Inflammatory macrophage (primary cell): ENCODE measurements around the gene STX3.
"Not testable (repeated sequence)": the region's sequence is repeated elsewhere in the genome, so short reads cannot be mapped to it uniquely, and the experiment has no call there.

ENCODE experiments used
- DNase-seq, 2 donors: peaks; one replicate each; pipeline ENCODE4 v3.0.0-alpha.2; 2020 to 2022

Gene STX3

DNA sequence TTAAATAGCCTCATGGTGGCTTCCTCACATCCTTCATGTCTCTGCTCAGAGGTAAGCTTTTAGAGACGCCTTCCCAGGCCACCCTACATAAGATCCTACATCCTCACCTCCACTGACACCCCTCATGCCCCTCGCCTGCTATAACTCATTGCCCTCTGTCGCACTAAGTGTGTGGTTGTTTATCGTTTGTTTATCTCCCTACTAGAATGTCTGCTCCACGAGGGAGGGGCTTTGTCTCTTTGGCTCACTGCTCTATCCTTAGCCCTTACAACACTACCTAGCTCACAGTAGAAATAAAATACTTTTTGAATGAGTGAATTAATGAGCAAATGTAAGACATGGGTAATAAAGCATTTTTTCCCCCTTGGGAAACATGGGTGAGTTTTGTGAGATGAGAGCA lies 91.4 kb downstream of the STX3 start:
- no peak for DNase-seq

DNA sequence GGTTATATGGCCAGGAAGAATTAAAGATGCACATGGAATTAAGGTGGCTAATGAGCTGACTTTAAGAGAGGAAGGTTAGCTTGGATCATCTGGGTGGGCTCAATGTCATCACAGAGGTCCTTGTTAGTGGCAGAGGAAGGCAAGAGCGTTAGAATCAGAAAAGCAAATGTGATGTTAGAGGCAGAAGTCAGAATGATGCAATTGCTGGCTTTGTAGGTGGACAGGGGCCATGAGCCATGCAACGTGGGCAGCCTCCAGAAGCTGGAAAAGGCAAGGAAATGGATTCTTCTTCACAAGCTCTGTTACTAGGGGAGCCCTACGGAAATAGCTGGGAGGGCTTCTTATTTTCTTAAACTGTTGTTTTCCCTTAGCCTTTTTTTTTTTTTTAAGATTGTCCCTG lies 92.5 kb downstream of the STX3 start:
- peak; percentile 26 to 57 for DNase-seq

DNA sequence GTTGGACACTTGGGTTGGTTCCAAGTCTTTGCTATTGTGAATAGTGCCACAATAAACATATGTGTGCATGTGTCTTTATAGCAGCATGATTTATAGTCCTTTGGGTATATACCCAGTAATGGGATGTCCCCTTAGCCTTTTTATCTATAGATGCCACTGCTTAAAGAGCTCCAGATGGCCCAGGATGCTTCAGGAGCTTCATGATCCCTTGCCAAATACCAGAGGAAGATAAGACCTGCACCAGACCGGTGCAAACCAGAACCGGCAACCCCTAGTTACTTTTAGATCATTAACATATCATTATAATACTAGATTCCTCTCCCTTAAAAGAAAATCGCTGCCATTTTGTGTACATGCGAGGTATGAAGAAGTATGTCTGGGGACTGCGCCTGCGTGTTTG lies 93.3 kb downstream of the STX3 start:
- not testable (repeated sequence) for DNase-seq

DNA sequence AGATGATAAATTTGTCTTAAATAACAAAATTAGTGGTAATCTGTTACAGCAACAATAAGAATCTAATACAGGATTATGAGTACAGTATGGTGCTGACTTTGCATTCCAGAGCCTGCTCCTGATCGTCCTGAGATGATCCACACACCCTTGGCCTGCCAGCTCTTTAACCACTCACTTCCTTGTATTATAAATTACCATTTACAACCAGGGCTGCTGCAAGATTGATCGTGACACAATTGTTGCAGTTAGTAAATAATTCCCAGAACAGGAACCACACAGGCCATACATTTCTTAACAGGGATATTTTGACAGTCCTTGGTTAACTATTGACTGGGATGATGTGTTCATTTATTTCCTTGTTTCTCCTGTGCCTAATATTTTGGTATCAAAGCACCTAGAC lies 94.0 kb downstream of the STX3 start:
- DNase-seq: peak; percentile 81 to 91

DNA sequence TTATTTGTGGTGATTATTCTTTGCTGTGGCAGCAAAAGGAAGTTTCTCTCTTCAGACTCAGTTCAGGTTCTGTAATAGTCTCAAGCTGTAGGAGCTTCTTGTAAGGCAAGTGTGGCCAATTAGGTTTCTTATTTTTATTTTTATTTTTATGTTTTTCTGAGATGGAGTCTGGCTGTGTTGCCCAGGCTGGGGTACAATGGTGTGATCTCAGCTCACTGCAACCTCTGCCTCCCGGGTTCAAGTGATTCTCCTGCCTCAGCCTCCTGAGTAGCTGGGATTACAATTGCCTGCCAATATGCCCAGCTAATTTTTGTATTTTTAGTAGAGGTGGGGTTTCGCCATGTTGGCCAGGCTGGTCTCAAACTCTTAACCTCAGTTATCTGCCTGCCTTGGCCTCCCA lies 94.4 kb downstream of the STX3 start:
- not testable (repeated sequence) for DNase-seq

DNA sequence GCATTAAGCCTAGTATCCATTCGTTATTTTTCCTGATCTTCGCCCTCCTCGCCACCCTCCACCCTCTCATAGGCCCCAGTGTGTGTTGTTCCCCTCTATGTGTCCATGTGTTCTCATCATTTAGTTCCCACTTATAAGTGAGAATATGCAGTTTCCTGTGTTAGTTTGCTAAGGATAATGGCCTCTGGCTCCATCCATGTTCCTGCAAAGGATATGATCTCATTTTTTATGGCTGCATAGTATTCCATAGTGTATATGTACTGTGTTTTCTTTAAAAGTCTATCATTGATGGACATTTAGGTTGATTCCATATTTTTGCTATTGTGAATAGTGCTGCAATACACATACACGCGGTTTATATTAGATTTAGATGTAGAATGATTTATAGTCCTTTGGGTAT lies 96.2 kb downstream of the STX3 start:
- not testable (repeated sequence) for DNase-seq

DNA sequence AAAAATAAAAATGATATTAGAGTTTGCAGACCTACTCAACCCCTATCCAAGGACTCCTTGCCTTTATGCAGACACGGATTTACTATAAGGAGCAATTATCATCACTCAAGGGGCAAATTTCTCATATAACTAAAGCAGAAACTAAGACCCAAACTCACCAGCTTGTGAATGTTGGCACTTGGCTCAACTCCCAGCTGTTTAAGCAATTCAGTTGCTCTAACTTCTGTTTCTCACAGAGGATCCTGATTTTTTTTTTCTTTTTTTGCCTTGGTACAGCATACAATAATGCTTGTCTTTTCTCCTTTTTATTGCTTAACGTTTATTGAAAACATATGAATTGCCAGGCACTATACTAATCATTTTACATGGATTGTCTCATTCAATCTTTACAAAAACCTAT lies 99.7 kb downstream of the STX3 start:
- peak; percentile 51 to 64 for DNase-seq
